Suppressor macrophage (primary cell): ENCODE data around the gene COL23A1.

ENCODE experiments used
- DNase-seq, 4 experiments: peaks; one replicate each; pipeline ENCODE4 v3.0.0-alpha.2; 2020 to 2022

Gene COL23A1

GRCh38 chr5:178420354-178420781, 169.8 kb downstream of the COL23A1 start:
- DNase-seq, result no peak

GRCh38 chr5:178419651-178420050, 170.5 kb downstream of the COL23A1 start:
- DNase-seq, result no peak

- DNase-seq, result no peak
These were observed 171.0 kb downstream of the COL23A1 start for GRCh38 chr5:178419196-178419595.

- no peak for DNase-seq
These were observed 171.7 kb downstream of the COL23A1 start for GRCh38 chr5:178418471-178419010.

- DNase-seq, result no peak
These were observed 172.2 kb downstream of the COL23A1 start for GRCh38 chr5:178418031-178418430.

GRCh38 chr5:178417391-178417811, 172.8 kb downstream of the COL23A1 start:
- no peak for DNase-seq

- peak; percentile 19 to 41 (median 36) for DNase-seq
These were observed 173.3 kb downstream of the COL23A1 start for GRCh38 chr5:178416919-178417318.

- DNase-seq, result no peak
These were observed 173.8 kb downstream of the COL23A1 start for GRCh38 chr5:178416206-178416882.

- DNase-seq, result no peak
These were observed 174.8 kb downstream of the COL23A1 start for GRCh38 chr5:178415353-178415752.

GRCh38 chr5:178413988-178414387, 176.2 kb downstream of the COL23A1 start:
- DNase-seq, result peak in 2 of 4 experiments; percentile 35 to 42

- DNase-seq, result peak in 2 of 4 experiments; percentile 55
These were observed 179.1 kb downstream of the COL23A1 start for GRCh38 chr5:178411083-178411482.

- DNase-seq, result no peak
These were observed 182.5 kb downstream of the COL23A1 start for GRCh38 chr5:178407646-178408045.

GRCh38 chr5:178404987-178405386, 185.2 kb downstream of the COL23A1 start:
- DNase-seq, result peak; percentile 75 to 86 (median 84)

- no peak for DNase-seq
These were observed 186.1 kb downstream of the COL23A1 start for GRCh38 chr5:178403956-178404600.

- DNase-seq, result no peak
These were observed 186.8 kb downstream of the COL23A1 start for GRCh38 chr5:178403351-178403750.

GRCh38 chr5:178399701-178400095, 190.5 kb downstream of the COL23A1 start:
- DNase-seq, result no peak

GRCh38 chr5:178398901-178399700, 191.1 kb downstream of the COL23A1 start:
- peak in 1 of 4 experiments; percentile 44 for DNase-seq

GRCh38 chr5:178396796-178397720, 193.1 kb downstream of the COL23A1 start:
- no peak for DNase-seq

GRCh38 chr5:178394074-178394473, 196.1 kb downstream of the COL23A1 start:
- DNase-seq, result peak in 1 of 4 experiments; percentile 30

- peak; percentile 91 to 98 (median 94) for DNase-seq
These were observed 197.2 kb downstream of the COL23A1 start for GRCh38 chr5:178392931-178393394.

- no peak for DNase-seq
These were observed 197.8 kb downstream of the COL23A1 start for GRCh38 chr5:178392386-178392785.

- DNase-seq, result no peak
These were observed 198.7 kb downstream of the COL23A1 start for GRCh38 chr5:178391480-178391879.
